Neural crest cell (in vitro differentiated cells): ENCODE measurements around the gene GPD2. TPM values are rescaled to one million over a fixed set of nuclear protein-coding genes. Genes with fewer than 3 reads are reported as not detected.
A peak's percentile ranks its signal among the peaks of the same experiment; 100 is the strongest.

Experiments
- DNase-seq: peaks from one replicate; pipeline ENCODE4 v3.0.0; 2021; ENCODE audit warnings: low read depth, mixed read lengths, low spot score
- H3K27ac Mint-ChIP-seq: one replicate; pipeline ENCODE4 v1.8.0; 2021; ENCODE audit warnings: mild to moderate bottlenecking, mixed read lengths; ENCODE audit not compliant: unreplicated experiment
- H3K27me3 Mint-ChIP-seq: 2 replicates; pipeline ENCODE4 v1.8.0; 2021; ENCODE audit warnings: low read depth, mild to moderate bottlenecking, mixed read lengths
- H3K36me3 Mint-ChIP-seq: 2 replicates; pipeline ENCODE4 v1.8.0; 2021; ENCODE audit warnings: low read depth, mild to moderate bottlenecking, mixed read lengths
- H3K4me1 Mint-ChIP-seq: 2 replicates; pipeline ENCODE4 v1.8.0; 2021; ENCODE audit warnings: mixed read lengths
- H3K4me3 Mint-ChIP-seq: one replicate; pipeline ENCODE4 v1.8.0; 2021; ENCODE audit warnings: mild to moderate bottlenecking, mixed read lengths
- H3K9me3 Mint-ChIP-seq: 2 replicates; pipeline ENCODE4 v1.8.0; 2021; ENCODE audit warnings: mixed read lengths
- CTCF ChIP-seq: fragments of 200-600 bp; sonication (generic); conservative IDR thresholded peaks from 2 replicates; pipeline ENCODE4 v1.5.0; 2021; ENCODE audit warnings: antibody characterized with exemption, mild to moderate bottlenecking
- total RNA-seq: library from RNA; stranded (reverse); gene quantifications from 2 replicates; pipeline ENCODE4 v1.2.1, GENCODE V29; 2021

Gene GPD2
- total RNA-seq, 1 donor from 2014 or later, result 54.4 TPM

DNA sequence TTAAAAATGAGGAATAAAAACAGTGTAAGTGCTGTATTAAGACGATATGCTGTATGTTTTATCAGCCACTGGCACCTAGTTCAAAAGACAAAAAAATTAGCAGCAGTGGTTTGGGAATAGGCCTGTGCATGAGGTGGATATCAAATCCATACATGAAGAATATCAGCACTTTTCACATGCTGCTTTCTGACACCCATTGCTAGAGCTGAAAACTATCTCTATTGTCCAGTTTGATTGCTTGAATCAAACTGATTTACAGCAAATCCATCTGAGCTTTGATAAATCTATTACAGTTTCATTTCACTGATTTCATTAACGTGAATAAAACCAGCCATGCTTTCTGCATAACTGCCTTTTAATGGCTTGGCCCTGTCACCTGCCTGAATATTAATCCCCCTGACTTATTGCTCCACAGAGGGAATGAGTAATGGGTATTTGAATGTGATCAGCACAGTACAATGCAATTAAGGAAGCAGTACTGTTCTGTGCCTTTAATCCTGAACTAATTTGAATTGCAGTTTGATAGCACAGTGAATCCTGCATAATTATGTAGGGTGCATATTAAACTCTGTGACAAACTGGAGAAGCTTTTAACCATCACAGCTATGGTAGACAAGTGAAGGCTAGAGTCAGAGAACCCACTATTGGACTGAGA, 154.0 kb downstream of the GPD2 start:
- Mint-ChIP-seq H3K4me1 (peaks cover 61% of the 10 kb centered on the region), H3K9me3 (no peaks in the 10 kb centered on the region), H3K36me3 (no peaks in the 10 kb centered on the region), H3K4me3 (no peak overlapping the region), H3K27ac (no peak overlapping the region), H3K27me3 (no peaks in the 10 kb centered on the region)
- DNase-seq, result no peak
- no peak for TF ChIP-seq CTCF

DNA sequence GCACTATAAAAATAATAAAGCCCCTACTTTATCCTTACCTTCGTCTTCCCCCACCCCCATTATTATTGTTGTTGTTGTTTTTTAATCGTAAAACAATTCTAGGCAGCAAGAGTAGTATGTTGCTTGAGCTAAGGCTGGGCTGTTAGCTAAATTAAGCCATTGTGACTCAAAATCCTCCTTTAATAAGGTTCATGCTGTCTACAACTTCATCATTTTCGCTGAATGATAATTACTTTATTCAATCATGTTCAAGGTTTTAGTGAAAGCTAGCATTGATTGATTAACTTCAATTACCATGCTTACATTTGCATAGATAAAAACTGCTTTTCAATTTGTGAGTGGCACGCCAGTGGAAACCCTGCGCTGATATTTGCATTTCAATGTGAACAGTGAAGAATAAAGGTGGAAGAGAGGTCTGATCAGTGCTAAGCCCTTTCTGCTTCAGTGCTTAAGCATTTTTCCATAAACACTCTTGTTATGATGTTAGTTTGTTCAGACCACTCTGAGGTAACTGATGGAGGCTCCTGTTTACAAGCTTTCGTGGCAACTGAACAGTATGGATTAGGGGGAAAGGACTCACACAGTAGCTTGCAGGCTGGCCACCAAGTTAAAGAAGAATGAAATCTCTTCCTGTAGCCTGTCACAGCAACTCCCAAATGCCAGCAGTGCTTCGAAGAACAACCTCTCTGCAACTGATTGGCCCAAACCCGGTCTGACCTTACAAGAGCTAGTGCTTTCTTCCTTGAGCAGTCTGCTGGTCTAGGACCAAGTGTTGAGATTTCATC, 156.8 kb downstream of the GPD2 start:
- peak overlapping the region; percentile 50 for H3K4me3 Mint-ChIP-seq
- peak overlapping the region; percentile 85 for H3K27ac Mint-ChIP-seq
- DNase-seq, result no peak

GRCh38 chr2:156593594-156593921, 157.4 kb downstream of the GPD2 start:
- Mint-ChIP-seq H3K27me3 (no peaks in the 10 kb centered on the region), H3K4me3 (peak overlapping the region; percentile 50), H3K9me3 (no peaks in the 10 kb centered on the region), H3K27ac (peak overlapping the region; percentile 85), H3K36me3 (no peaks in the 10 kb centered on the region), H3K4me1 (peaks cover 46% of the 10 kb centered on the region)
- TF ChIP-seq CTCF, result no peak
- no peak for DNase-seq

More for the DNA sequence above, 156.8 kb downstream of the GPD2 start:
- no peak for TF ChIP-seq CTCF
- H3K4me1 Mint-ChIP-seq, result peaks cover 47% of the 10 kb centered on the region
- H3K9me3 Mint-ChIP-seq, result no peaks in the 10 kb centered on the region
- H3K36me3 Mint-ChIP-seq, result no peaks in the 10 kb centered on the region
- H3K27me3 Mint-ChIP-seq, result no peaks in the 10 kb centered on the region

DNA sequence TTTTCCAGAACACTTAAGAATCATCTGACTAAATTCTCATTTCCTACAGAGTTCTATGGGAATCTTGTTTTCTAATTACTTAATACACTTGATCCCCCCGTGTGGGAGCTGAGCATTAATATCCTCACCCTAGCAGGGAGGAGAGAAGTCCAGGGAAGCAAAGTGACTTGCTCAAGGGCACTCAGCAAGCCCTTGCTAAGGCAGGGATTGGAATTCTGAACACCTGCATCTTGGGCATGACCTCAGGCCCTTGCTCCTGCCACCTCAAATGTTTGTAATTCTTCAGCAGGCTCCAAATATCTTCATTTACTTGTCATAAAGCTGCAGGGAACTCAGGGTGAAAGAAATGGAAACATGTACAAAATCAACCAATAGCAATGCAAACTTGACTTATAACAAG, 162.4 kb downstream of the GPD2 start:
- peaks cover 55% of the 10 kb centered on the region for H3K4me1 Mint-ChIP-seq

GRCh38 chr2:156600196-156600595, 164.0 kb downstream of the GPD2 start:
- TF ChIP-seq CTCF, result no peak
- H3K4me3 Mint-ChIP-seq, result no peak overlapping the region
- no peak for DNase-seq
- no peaks in the 10 kb centered on the region for H3K27me3 Mint-ChIP-seq
- peaks cover 3% of the 10 kb centered on the region for H3K9me3 Mint-ChIP-seq
- H3K36me3 Mint-ChIP-seq, result no peaks in the 10 kb centered on the region
- no peak overlapping the region for H3K27ac Mint-ChIP-seq
- H3K4me1 Mint-ChIP-seq, result peaks cover 40% of the 10 kb centered on the region

More for the DNA sequence above, 162.4 kb downstream of the GPD2 start:
- DNase-seq, result no peak
- H3K27me3 Mint-ChIP-seq, result no peaks in the 10 kb centered on the region
- H3K27ac Mint-ChIP-seq, result no peak overlapping the region
- no peaks in the 10 kb centered on the region for H3K36me3 Mint-ChIP-seq
- no peak for TF ChIP-seq CTCF
- H3K9me3 Mint-ChIP-seq, result peaks cover 3% of the 10 kb centered on the region
- no peak overlapping the region for H3K4me3 Mint-ChIP-seq
